HuH-7.5 (cell line): ENCODE data around the gene IL1R1.

Experiments
- DNase-seq: peaks from one replicate; pipeline ENCODE4 v3.0.0; 2011; ENCODE audit warnings: low spot score

The IL1R1 gene

GRCh38 chr2:102204638-102205037, 62.1 kb downstream of the IL1R1 start:
- no peak for DNase-seq

GRCh38 chr2:102206666-102207341, 64.3 kb downstream of the IL1R1 start:
- DNase-seq: no peak

GRCh38 chr2:102208774-102209173, 66.2 kb downstream of the IL1R1 start:
- no peak for DNase-seq

GRCh38 chr2:102209474-102209873, 66.9 kb downstream of the IL1R1 start:
- no peak for DNase-seq

GRCh38 chr2:102217032-102217431, 74.5 kb downstream of the IL1R1 start:
- DNase-seq: no peak

GRCh38 chr2:102224824-102225739, 82.5 kb downstream of the IL1R1 start:
- no peak for DNase-seq

GRCh38 chr2:102226171-102226570, 83.6 kb downstream of the IL1R1 start:
- DNase-seq: no peak

GRCh38 chr2:102226612-102227391, 84.3 kb downstream of the IL1R1 start:
- no peak for DNase-seq

GRCh38 chr2:102229141-102229769, 86.7 kb downstream of the IL1R1 start:
- DNase-seq: no peak
